Endodermal cell (in vitro differentiated cells): ENCODE results near the gene CEP20. TPM values are rescaled to one million over a fixed set of nuclear protein-coding genes. Genes with fewer than 3 reads are reported as not detected.

Experiments used
- DNase-seq: peaks from one replicate; pipeline ENCODE4 v3.0.0-alpha.2; 2017
- H3K27ac ChIP-seq: 2 replicates; pipeline ENCODE4 v1.5.1; 2013; ENCODE audit warnings: mild to moderate bottlenecking, low read depth, low read length, moderate library complexity
- H3K27me3 ChIP-seq: 2 replicates; pipeline ENCODE4 v1.6.1; 2013; ENCODE audit warnings: mild to moderate bottlenecking, low read length, moderate library complexity; ENCODE audit not compliant: insufficient read depth, control insufficient read depth, poor library complexity, severe bottlenecking
- H3K36me3 ChIP-seq: 2 replicates; pipeline ENCODE4 v1.7.0; 2013; ENCODE audit warnings: mild to moderate bottlenecking, low read length, moderate library complexity; ENCODE audit not compliant: control insufficient read depth, insufficient read depth
- H3K4me1 ChIP-seq: one replicate; pipeline ENCODE4 v1.7.0; 2013; ENCODE audit warnings: low read length; ENCODE audit not compliant: control insufficient read depth, insufficient read depth
- H3K4me3 ChIP-seq: 2 replicates; pipeline ENCODE4 v1.5.1; 2013; ENCODE audit warnings: mild to moderate bottlenecking, low read length, moderate library complexity
- H3K9ac ChIP-seq: 2 replicates; pipeline ENCODE4 v1.6.1; 2013; ENCODE audit warnings: mild to moderate bottlenecking, low read length, moderate library complexity; ENCODE audit not compliant: poor library complexity, severe bottlenecking; ENCODE audit errors: extremely low read depth
- H3K9me3 ChIP-seq: 2 replicates; pipeline ENCODE4 v1.6.1; 2013; ENCODE audit warnings: mild to moderate bottlenecking, low read length, moderate library complexity; ENCODE audit not compliant: control insufficient read depth
- H3K27ac Mint-ChIP-seq: 2 replicates; pipeline ENCODE4 v1.8.0; 2020; ENCODE audit warnings: mixed read lengths
- H3K27me3 Mint-ChIP-seq: 2 replicates; pipeline ENCODE4 v1.8.0; 2021; ENCODE audit warnings: mild to moderate bottlenecking, mixed read lengths; ENCODE audit not compliant: insufficient read depth
- H3K36me3 Mint-ChIP-seq: 2 replicates; pipeline ENCODE4 v1.8.0; 2020; ENCODE audit warnings: low read depth, mixed read lengths
- H3K4me1 Mint-ChIP-seq: 2 replicates; pipeline ENCODE4 v1.8.0; 2020; ENCODE audit warnings: mixed read lengths
- H3K4me3 Mint-ChIP-seq: 2 replicates; pipeline ENCODE4 v1.8.0; 2020; ENCODE audit warnings: mild to moderate bottlenecking, moderate library complexity, mixed read lengths
- H3K9me3 Mint-ChIP-seq: 2 replicates; pipeline ENCODE4 v1.8.0; 2020; ENCODE audit warnings: mild to moderate bottlenecking, mixed read lengths
- CTCF ChIP-seq: fragments of 200-600 bp; sonication (generic); conservative IDR thresholded peaks from 2 replicates; pipeline ENCODE4 v1.5.0; 2021; ENCODE audit warnings: antibody characterized with exemption, mild to moderate bottlenecking
- WGBS, 2 experiments: methylation state at CpG; one replicate each; pipeline versions ENCODE4 v1.1.5 to v1.1.7; 2013; ENCODE audit warnings: missing lambda C conversion rate in 2 of 2, mixed read lengths in 1 of 2; ENCODE audit not compliant: insufficient coverage in 1 of 2, insufficient read length in 1 of 2; 5-methylcytosine and 5-hydroxymethylcytosine counted together
- total RNA-seq, 2 donors: library from RNA; stranded (reverse); fragmentation: NEBNext Ultra II Directional in 1 of 2; extraction: Animal tissue kit (Norgen Biotek cat#: 25700) in 1 of 2; gene quantifications; 2 replicates in 1 of 2; 3 replicates in 1 of 2; pipeline ENCODE4 v1.2.1, GENCODE V29; 2021

Gene CEP20
- total RNA-seq, 2 donors from 2014 or later: 30.9 to 31.1 TPM

DNA sequence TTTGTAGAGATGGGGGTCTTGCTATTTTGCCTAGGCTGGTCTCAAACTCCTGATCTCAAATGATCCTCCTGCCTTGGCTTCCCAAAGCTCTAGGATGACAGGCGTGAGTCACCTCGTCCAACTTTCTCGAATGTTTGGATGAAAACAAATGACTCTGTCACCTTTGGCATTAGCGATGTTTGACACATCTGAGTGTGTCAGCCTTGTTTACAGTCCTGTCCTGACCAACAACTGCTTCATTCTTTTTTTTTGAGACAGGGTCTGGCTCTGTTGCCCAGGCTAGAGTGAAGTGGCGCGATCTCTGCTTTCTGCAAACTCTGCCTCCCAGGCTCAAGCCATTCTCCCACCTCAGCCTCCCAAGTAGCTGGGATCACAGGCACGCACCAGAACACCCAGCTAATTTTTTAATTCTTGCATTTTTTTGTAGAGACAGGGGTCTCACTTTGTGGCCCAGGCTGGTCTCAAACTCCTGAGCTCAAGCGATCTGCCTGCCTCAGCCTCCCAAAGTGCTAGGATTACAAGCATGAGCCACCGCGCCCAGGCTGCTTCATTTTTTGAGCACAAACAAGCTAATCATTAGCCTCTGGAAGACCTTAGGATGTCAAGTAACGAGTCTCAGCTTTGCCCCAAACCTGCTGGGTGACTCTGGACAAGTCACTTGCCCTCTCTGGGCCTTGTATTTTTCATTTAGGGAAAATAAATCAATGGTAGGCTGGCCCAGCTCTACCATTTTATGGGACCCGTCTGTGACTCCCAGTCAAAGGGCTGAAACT lies 39.0 kb downstream of the CEP20 start:
- no peak for DNase-seq
- Histone ChIP-seq H3K36me3 (no peaks in the 10 kb centered on the region), H3K9ac (no peak overlapping the region), H3K27me3 (peaks cover 38% of the 10 kb centered on the region), H3K4me1 (no peaks in the 10 kb centered on the region), H3K27ac (no peak overlapping the region), H3K4me3 (no peak overlapping the region), H3K9me3 (no peaks in the 10 kb centered on the region)
- Mint-ChIP-seq H3K27ac (no peak overlapping the region), H3K4me3 (no peak overlapping the region), H3K4me1 (no peaks in the 10 kb centered on the region), H3K27me3 (peaks cover 33% of the 10 kb centered on the region), H3K36me3 (no peaks in the 10 kb centered on the region), H3K9me3 (no peaks in the 10 kb centered on the region)
- WGBS, 2 experiments: 87 to 92% methylated on average over 12 of the region's 12 CpGs
- no peak for TF ChIP-seq CTCF

GRCh38 chr16:15847611-15848175 lies 40.7 kb downstream of the CEP20 start:
- no peaks in the 10 kb centered on the region for H3K9me3 ChIP-seq
- DNase-seq: no peak
- no peak overlapping the region for H3K4me3 ChIP-seq
- H3K9me3 Mint-ChIP-seq: no peaks in the 10 kb centered on the region
- no peak for TF ChIP-seq CTCF
- H3K36me3 ChIP-seq: no peaks in the 10 kb centered on the region
- H3K27ac ChIP-seq: no peak overlapping the region
- peaks cover 23% of the 10 kb centered on the region for H3K27me3 ChIP-seq
- H3K27ac Mint-ChIP-seq: no peak overlapping the region
- no peaks in the 10 kb centered on the region for H3K36me3 Mint-ChIP-seq
- 87 to 97% methylated on average over 7 to 9 of the region's 9 CpGs for WGBS, 2 experiments
- peaks cover 22% of the 10 kb centered on the region for H3K27me3 Mint-ChIP-seq
- no peak overlapping the region for H3K4me3 Mint-ChIP-seq
- H3K4me1 Mint-ChIP-seq: no peaks in the 10 kb centered on the region
- H3K9ac ChIP-seq: no peak overlapping the region
- H3K4me1 ChIP-seq: no peaks in the 10 kb centered on the region

DNA sequence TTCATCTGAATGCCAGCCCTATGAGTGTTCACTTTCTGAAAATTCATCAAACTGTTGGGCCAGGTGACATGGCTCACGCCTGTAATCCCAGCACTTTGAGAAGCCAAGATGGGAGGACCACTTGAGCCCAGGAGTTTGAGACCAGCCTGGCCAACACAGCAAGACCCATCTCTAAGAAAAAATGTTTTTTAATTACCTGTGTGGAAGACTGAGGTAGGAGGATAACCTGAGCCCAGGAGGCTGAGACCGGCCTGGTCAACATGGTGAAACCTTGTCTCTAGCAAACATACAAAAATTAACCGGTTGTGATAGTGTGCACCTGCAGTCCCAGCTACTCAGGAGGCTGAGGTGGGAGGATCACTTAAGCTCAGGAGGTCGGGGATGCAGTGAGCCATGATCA lies 41.9 kb downstream of the CEP20 start:
- no peak overlapping the region for H3K27ac ChIP-seq
- peaks cover 12% of the 10 kb centered on the region for H3K27me3 ChIP-seq
- no peaks in the 10 kb centered on the region for H3K4me1 ChIP-seq
- WGBS, 2 experiments: 83 to 90% methylated on average over 4 of the region's 4 CpGs
- no peak overlapping the region for H3K9ac ChIP-seq
- no peak overlapping the region for H3K4me3 ChIP-seq
- no peak overlapping the region for H3K27ac Mint-ChIP-seq
- no peaks in the 10 kb centered on the region for H3K36me3 ChIP-seq
- DNase-seq: no peak
- peaks cover 26% of the 10 kb centered on the region for H3K27me3 Mint-ChIP-seq
- no peaks in the 10 kb centered on the region for H3K9me3 ChIP-seq
- H3K4me1 Mint-ChIP-seq: no peaks in the 10 kb centered on the region
- H3K9me3 Mint-ChIP-seq: no peaks in the 10 kb centered on the region
- H3K36me3 Mint-ChIP-seq: no peaks in the 10 kb centered on the region
- no peak overlapping the region for H3K4me3 Mint-ChIP-seq
- no peak for TF ChIP-seq CTCF
